Nephron progenitor cell (in vitro differentiated cells): ENCODE results near the gene FRMD1.

Experiments
- DNase-seq: peaks from one replicate; pipeline ENCODE4 v3.0.0; 2021
- H3K27ac Mint-ChIP-seq: 2 replicates; pipeline ENCODE4 v1.8.0; 2021; ENCODE audit warnings: mild to moderate bottlenecking, moderate library complexity, mixed read lengths
- H3K27me3 Mint-ChIP-seq: 2 replicates; pipeline ENCODE4 v1.8.0; 2021; ENCODE audit warnings: mild to moderate bottlenecking, low read depth, mixed read lengths; ENCODE audit not compliant: poor library complexity
- H3K36me3 Mint-ChIP-seq: 2 replicates; pipeline ENCODE4 v1.8.0; 2021; ENCODE audit warnings: low read depth, mixed read lengths
- H3K4me1 Mint-ChIP-seq: 2 replicates; pipeline ENCODE4 v1.8.0; 2021; ENCODE audit warnings: mixed read lengths
- H3K4me3 Mint-ChIP-seq: 2 replicates; pipeline ENCODE4 v1.8.0; 2021; ENCODE audit warnings: mild to moderate bottlenecking, moderate library complexity, mixed read lengths
- H3K9me3 Mint-ChIP-seq: 2 replicates; pipeline ENCODE4 v1.8.0; 2021; ENCODE audit warnings: mild to moderate bottlenecking, moderate library complexity, mixed read lengths
- TF ChIP-seq, protein P1 (sequence below): fragments of 200-600 bp; sonication (generic); IDR thresholded peaks from 2 replicates; pipeline ENCODE4 v1.5.0; 2021; ENCODE audit warnings: antibody characterized with exemption

The FRMD1 gene

DNA sequence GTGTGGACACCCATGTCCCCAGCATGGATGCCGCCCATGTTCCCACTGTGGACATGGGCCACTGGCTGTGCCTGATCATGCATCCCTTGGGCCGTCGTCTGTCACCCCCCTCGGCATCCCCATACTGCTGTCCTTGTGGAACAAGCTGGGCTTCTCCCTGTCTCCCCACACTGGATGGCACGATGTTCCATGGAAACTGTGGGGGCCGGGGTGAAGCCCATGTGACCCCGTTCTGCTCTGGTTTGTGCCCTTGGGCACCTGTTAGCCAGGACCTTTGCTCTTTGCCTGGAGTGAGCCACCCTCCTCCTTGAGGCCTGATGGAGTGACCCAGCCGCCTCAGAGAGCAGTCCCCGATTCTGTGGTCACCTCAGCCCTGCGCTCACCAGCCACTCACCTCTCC is 7.6 kb upstream of the FRMD1 start:
- H3K4me3 Mint-ChIP-seq, result no peak overlapping the region
- TF ChIP-seq, protein P1, sequence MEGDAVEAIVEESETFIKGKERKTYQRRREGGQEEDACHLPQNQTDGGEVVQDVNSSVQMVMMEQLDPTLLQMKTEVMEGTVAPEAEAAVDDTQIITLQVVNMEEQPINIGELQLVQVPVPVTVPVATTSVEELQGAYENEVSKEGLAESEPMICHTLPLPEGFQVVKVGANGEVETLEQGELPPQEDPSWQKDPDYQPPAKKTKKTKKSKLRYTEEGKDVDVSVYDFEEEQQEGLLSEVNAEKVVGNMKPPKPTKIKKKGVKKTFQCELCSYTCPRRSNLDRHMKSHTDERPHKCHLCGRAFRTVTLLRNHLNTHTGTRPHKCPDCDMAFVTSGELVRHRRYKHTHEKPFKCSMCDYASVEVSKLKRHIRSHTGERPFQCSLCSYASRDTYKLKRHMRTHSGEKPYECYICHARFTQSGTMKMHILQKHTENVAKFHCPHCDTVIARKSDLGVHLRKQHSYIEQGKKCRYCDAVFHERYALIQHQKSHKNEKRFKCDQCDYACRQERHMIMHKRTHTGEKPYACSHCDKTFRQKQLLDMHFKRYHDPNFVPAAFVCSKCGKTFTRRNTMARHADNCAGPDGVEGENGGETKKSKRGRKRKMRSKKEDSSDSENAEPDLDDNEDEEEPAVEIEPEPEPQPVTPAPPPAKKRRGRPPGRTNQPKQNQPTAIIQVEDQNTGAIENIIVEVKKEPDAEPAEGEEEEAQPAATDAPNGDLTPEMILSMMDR, result no peak
- peaks cover 13% of the 10 kb centered on the region for H3K27me3 Mint-ChIP-seq
- no peak for DNase-seq
- no peaks in the 10 kb centered on the region for H3K9me3 Mint-ChIP-seq
- no peaks in the 10 kb centered on the region for H3K36me3 Mint-ChIP-seq
- no peak overlapping the region for H3K27ac Mint-ChIP-seq
- H3K4me1 Mint-ChIP-seq, result peaks cover 74% of the 10 kb centered on the region

DNA sequence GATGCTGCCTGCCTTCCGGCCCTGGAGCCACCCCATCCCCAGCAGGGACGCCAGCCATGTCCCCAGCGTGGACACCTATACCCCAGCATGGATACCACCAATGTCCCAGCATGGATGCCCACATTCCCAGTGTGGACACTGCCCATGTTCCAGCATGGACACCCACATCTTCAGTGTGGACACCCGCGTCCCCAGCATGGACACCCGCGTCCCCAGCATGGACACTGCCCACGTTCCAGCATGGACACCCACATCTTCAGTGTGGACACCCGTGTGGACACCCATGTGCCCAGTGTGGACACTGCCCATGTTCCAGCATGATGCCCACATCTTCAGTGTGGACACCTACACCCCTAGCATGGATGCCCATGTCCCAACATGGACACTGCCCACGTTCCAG is 7.1 kb upstream of the FRMD1 start:
- H3K36me3 Mint-ChIP-seq, result no peaks in the 10 kb centered on the region
- TF ChIP-seq, protein P1, result no peak
- H3K9me3 Mint-ChIP-seq, result no peaks in the 10 kb centered on the region
- no peak overlapping the region for H3K4me3 Mint-ChIP-seq
- DNase-seq, result no peak
- H3K4me1 Mint-ChIP-seq, result peaks cover 70% of the 10 kb centered on the region
- peaks cover 13% of the 10 kb centered on the region for H3K27me3 Mint-ChIP-seq
- H3K27ac Mint-ChIP-seq, result no peak overlapping the region

DNA sequence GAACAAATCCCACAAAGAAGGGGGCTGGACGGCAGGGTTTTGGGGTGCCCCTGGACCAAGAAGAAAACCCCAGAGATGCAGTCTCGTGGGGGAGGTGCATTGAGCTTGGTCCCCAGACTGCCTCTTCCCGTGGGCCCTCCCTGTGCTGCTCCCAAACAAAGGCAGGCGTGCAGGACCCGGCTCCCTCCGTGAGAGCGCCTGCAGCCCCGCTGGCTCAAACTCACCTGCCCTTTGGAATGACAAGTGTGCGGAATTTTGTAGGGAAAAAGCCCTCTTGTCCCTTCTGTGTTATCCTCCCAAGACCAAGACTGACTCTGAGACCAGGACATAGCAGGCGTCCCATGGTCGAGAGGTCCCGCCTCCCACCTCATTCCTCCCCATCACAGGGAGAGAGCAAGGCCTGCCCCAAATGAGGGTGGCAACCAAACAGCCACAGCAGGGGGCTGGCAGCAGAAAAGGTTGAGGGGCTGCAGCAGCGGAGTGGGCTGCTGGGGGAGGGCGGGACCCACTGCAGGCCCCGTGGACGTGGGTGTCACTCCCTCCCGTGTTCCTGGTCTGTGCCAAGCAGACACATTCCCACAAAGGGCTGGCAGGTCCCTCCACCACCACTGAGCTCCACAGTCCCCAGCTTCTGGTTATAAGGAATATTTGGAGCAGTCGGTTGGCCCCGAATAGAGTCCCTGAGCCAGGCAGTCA is 5.6 kb upstream of the FRMD1 start:
- H3K27me3 Mint-ChIP-seq, result peaks cover 7% of the 10 kb centered on the region
- no peaks in the 10 kb centered on the region for H3K36me3 Mint-ChIP-seq
- H3K27ac Mint-ChIP-seq, result no peak overlapping the region
- TF ChIP-seq, protein P1, result no peak
- H3K4me1 Mint-ChIP-seq, result peaks cover 67% of the 10 kb centered on the region
- H3K4me3 Mint-ChIP-seq, result no peak overlapping the region
- DNase-seq, result no peak
- H3K9me3 Mint-ChIP-seq, result no peaks in the 10 kb centered on the region

DNA sequence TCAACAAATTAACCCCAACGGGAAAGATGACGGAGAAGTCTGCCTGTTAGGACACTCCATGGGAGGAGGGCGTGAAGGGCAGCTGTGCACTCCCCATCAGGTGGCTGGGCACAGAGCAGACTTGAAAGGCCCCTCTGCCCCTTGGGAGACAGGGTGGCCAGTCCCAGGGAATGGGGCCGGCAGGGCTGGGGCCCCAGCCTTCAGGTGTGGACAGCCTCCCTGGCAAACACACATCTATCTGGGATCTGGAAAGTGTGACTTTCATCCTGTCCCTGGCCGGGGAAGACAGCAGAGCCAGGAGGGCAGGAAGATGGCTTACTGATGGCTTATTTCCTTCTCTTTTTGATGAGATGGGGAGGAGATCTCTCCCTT is 4.5 kb upstream of the FRMD1 start:
- Mint-ChIP-seq H3K4me3 (no peak overlapping the region), H3K27ac (peak overlapping the region; percentile 83), H3K4me1 (peaks cover 57% of the 10 kb centered on the region), H3K27me3 (peaks cover 7% of the 10 kb centered on the region), H3K36me3 (no peaks in the 10 kb centered on the region), H3K9me3 (no peaks in the 10 kb centered on the region)
- no peak for DNase-seq
- TF ChIP-seq, protein P1, result no peak

DNA sequence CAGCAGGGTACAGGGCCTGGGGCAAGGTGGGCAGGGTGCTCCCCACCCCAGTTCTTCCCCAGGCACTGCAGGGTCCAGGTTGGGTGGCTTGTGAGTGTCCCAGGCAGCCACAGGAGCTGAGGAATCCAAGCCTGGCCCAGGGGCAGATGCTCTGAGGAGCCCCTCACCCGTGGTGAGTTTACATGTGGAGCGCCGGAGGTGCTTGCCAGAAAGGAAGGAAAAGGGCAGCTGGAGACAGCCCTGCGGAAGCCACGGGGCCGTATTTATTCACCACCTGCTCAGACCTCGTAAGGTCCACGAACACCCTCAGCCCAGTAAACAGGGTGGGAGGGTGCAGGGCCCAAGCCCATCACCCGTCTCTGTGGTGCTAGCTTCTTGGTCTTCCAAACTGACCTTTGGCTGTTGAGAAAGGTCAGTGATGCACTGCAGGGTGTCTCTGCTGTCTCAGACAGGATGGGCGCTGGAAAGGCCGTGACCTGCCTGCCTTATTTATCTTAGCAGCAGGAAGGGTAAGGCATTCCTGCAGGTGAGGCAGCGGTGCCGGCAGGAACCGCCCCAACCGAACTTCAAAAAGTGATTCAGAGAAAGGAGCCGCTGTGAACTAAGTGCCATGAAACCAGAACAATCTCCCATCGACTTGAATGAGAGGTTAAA is 4.0 kb upstream of the FRMD1 start:
- no peak overlapping the region for H3K4me3 Mint-ChIP-seq
- H3K4me1 Mint-ChIP-seq, result peaks cover 56% of the 10 kb centered on the region
- peaks cover 7% of the 10 kb centered on the region for H3K27me3 Mint-ChIP-seq
- TF ChIP-seq, protein P1, result no peak
- H3K27ac Mint-ChIP-seq, result peak overlapping the region; percentile 83
- no peaks in the 10 kb centered on the region for H3K36me3 Mint-ChIP-seq
- H3K9me3 Mint-ChIP-seq, result no peaks in the 10 kb centered on the region
- no peak for DNase-seq
